ENCODE data around the gene IFI27L1. TPM values are rescaled to one million over a fixed set of nuclear protein-coding genes. Genes with fewer than 3 reads are reported as not detected.
A peak's percentile ranks its signal among the peaks of the same experiment; 100 is the strongest.

Gene IFI27L1
- total RNA-seq, 1 donor from 2014 or later: 8.9 TPM

DNA sequence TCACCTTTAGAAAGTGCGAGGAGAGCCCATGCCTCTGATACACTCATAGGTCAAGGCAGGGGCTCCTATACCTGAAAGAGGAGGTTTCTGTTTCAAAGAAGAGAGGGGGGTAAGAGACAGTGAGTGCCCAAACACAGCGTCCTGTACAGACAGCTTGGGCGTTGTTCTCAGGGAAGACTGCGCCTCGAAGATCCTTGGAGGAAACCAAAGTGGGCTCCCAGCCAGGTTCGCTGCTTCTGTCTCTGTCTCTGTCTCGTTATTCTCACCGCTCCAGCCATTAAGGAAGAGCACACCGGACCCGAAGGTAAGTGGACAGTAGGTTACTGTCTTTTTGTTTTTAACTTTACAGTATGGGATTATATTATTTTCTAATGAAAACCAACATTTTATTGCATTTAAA lies 23.6 kb downstream of the IFI27L1 start:
- H3K27ac ChIP-seq (replicated peaks): no peak overlapping the region
- no peaks in the 10 kb centered on the region for H3K36me3 ChIP-seq
- H3K27me3 ChIP-seq (ENCODE audit: low read depth): no peaks in the 10 kb centered on the region
- peaks cover 5% of the 10 kb centered on the region for H3K4me1 ChIP-seq
- intact Hi-C loops (cut with micrococcal nuclease): no loop called here
- no peak for TF ChIP-seq CTCF (IDR thresholded peaks at IDR 0.05; ENCODE audit: borderline replicate concordance)
- H3K9me3 ChIP-seq (replicated peaks): no peaks in the 10 kb centered on the region
- H3K4me3 ChIP-seq: no peak overlapping the region
- DNase-seq: no peak

DNA sequence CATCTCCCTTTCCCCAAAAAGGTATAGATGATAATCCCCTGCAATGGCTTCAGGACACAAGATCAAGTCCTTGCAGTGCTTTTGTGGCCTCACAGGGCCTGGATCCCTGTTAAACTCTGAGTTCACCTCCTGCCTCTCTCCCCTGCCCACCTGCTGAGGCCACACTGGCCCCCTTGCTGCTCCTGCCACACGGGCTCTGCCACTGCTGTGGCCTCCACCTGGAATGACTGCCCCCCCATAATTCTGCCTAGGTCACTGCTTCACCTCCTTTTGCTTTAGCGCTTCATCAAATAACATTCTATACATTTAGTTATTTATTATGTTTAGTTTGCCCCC lies 28.8 kb downstream of the IFI27L1 start:
- Histone ChIP-seq H3K27ac (replicated peaks) (peak overlapping the region; percentile 89), H3K4me3 (peak overlapping the region; percentile 69), H3K27me3 (ENCODE audit: low read depth) (no peaks in the 10 kb centered on the region), H3K4me1 (peaks cover 45% of the 10 kb centered on the region), H3K36me3 (no peaks in the 10 kb centered on the region), H3K9me3 (replicated peaks) (no peaks in the 10 kb centered on the region)
- intact Hi-C loops (cut with micrococcal nuclease): no loop called here
- no peak for DNase-seq
- no peak for TF ChIP-seq CTCF (IDR thresholded peaks at IDR 0.05; ENCODE audit: borderline replicate concordance)

DNA sequence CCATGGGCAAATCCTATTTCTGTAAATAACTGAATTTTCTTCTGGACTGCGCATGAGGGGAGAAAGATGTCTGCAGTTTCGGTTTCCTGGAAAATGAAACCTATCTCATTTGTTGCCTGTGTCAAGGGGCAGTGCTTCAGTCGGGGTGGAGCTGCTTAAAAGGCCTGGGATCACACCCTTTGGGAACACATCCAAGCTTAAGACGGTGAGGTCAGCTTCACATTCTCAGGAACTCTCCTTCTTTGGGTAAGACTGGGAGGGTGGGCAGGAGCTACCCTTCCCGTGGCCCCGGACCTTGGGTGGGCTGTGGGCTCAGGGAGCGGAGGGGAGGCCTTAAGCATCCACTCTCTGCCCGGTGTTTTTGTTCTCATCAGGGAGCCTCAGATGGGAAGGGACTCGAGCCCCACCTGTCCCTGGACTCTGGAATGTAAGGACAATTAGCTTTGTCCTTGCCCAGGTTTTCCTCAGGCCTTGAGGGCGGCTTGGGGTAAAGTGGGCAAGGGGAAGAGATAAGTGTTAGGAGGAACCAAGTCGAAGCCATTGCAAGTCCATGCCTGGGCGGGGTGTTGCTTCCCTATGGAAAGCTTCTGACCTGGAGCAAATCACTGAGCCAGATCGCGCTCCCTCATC lies 29.6 kb downstream of the IFI27L1 start, which contains the start of gene IFI27:
IFI27 (plus strand) TSS at position 185 of the 630 bp plus-strand sequence.
- intact Hi-C loops (cut with micrococcal nuclease): no loop called here
- Histone ChIP-seq H3K9me3 (replicated peaks) (no peaks in the 10 kb centered on the region), H3K27ac (replicated peaks) (peak within 1 kb of the TSS; percentile 89), H3K4me1 (peaks cover 53% of the 10 kb centered on the region), H3K36me3 (no peaks in the 10 kb centered on the region), H3K4me3 (peak within 1 kb of the TSS; percentile 69), H3K27me3 (ENCODE audit: low read depth) (no peaks in the 10 kb centered on the region)
- no peak for TF ChIP-seq CTCF (IDR thresholded peaks at IDR 0.05; ENCODE audit: borderline replicate concordance)
- peak; percentile 41 for DNase-seq

- no peak for DNase-seq
These were observed 30.4 kb downstream of the IFI27L1 start for GRCh38 chr14:94111276-94112095.

More at GRCh38 chr14:94111276-94112095, 30.4 kb downstream of the IFI27L1 start:
- no peaks in the 10 kb centered on the region for H3K36me3 ChIP-seq
- H3K4me1 ChIP-seq: peaks cover 55% of the 10 kb centered on the region
- intact Hi-C loops (cut with micrococcal nuclease): no loop called here
- H3K27ac ChIP-seq (replicated peaks): peak overlapping the region; percentile 89
- peak overlapping the region; percentile 69 for H3K4me3 ChIP-seq
- no peak for TF ChIP-seq CTCF (IDR thresholded peaks at IDR 0.05; ENCODE audit: borderline replicate concordance)
- H3K27me3 ChIP-seq (ENCODE audit: low read depth): no peaks in the 10 kb centered on the region
- no peaks in the 10 kb centered on the region for H3K9me3 ChIP-seq (replicated peaks)
